Measurements from ENCODE around the gene DBT.

DBT gene

DNA sequence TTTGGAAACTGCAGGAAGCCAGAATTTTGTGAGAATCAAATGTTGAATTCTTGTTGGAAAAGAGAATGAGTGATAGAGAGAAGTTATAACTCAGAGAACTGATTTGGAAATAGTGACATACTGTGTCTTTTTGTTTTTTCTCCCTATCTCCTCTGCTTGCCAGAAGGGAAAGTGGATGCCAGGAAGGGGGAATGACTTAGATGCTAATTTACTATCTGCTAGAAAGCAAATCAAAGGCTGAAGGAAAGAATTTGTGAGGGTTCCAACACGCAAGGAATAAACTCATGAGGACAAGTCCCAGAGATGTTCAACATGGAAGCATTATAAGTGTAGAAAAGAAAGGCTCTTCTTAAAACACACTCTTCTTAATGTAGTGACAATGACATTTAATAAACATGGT, 51.0 kb downstream of the DBT start:
- H3K4me3 ChIP-seq (ENCODE audit: low read length): no peak overlapping the region
- DNase-seq (ENCODE audit: low read depth): no peak
- TF ChIP-seq, protein P1, sequence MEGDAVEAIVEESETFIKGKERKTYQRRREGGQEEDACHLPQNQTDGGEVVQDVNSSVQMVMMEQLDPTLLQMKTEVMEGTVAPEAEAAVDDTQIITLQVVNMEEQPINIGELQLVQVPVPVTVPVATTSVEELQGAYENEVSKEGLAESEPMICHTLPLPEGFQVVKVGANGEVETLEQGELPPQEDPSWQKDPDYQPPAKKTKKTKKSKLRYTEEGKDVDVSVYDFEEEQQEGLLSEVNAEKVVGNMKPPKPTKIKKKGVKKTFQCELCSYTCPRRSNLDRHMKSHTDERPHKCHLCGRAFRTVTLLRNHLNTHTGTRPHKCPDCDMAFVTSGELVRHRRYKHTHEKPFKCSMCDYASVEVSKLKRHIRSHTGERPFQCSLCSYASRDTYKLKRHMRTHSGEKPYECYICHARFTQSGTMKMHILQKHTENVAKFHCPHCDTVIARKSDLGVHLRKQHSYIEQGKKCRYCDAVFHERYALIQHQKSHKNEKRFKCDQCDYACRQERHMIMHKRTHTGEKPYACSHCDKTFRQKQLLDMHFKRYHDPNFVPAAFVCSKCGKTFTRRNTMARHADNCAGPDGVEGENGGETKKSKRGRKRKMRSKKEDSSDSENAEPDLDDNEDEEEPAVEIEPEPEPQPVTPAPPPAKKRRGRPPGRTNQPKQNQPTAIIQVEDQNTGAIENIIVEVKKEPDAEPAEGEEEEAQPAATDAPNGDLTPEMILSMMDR (IDR thresholded peaks at IDR 0.05; ENCODE audit: insufficient read depth, low read depth, low read length, missing control alignments): no peak

DNA sequence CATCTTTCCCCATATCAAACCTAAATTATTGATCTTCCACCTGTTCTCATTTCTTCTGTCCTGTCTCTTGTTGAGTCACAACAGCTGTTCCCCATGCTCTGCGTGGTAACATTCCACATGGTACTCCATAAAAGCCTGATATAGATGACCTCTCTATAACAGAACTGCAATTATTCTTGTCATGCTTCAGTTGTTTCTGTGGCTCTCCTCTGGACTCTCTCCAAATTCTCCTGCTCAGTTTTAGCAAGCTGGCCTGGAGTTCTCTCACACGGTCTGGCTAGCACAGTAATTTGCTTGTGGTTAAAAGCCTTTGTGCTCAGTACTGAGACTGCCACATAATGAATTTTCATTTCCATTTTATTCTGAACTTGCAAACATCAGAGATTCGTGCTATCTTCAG, 61.0 kb downstream of the DBT start:
- no peak overlapping the region for H3K4me3 ChIP-seq (ENCODE audit: low read length)
- TF ChIP-seq, protein P1 (IDR thresholded peaks at IDR 0.05; ENCODE audit: insufficient read depth, low read depth, low read length, missing control alignments): no peak
- DNase-seq (ENCODE audit: low read depth): no peak

DNA sequence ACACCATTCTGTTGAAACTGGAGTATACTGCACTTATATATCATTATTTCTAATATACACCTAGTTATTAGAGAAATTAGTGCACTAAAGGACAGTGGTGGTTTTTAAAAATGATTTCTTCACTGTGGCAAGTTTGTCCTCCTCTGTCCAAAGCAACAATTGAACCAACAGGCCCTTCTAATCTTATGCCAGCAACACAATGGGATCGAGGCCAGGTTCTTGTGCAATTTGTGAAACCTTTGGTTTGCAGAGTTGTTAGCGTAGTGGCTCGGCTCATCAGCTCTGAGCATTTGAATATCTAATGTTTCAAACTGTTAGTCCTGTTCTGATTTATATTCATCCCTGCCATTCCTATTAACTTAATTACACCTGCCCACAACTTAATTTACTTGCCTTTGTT, 61.7 kb downstream of the DBT start:
- DNase-seq (ENCODE audit: low read depth): peak; percentile 28
- TF ChIP-seq, protein P1 (IDR thresholded peaks at IDR 0.05; ENCODE audit: insufficient read depth, low read depth, low read length, missing control alignments): no peak
- no peak overlapping the region for H3K4me3 ChIP-seq (ENCODE audit: low read length)

DNA sequence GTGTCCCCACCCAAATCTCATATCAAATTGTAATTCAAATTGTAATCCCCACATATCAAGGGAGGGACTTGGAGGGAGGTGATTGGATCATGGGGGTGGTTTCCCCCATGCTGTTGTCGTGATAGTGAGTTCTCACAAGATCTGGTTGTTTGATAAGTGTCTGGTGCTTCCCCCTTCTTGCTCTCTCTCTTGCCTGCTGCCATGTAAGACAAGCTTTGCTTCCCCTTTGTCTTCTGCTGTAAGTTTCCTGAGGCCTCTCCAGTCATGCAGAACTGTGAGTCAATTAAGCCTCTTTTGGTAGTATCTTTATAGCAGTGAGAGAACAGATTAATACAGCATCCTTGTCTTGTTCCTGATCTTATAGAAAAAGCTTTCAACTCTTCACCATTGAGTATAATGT, 65.1 kb downstream of the DBT start:
- DNase-seq (ENCODE audit: low read depth): no peak
- TF ChIP-seq, protein P1 (IDR thresholded peaks at IDR 0.05; ENCODE audit: insufficient read depth, low read depth, low read length, missing control alignments): no peak
- H3K4me3 ChIP-seq (ENCODE audit: low read length): no peak overlapping the region

DNA sequence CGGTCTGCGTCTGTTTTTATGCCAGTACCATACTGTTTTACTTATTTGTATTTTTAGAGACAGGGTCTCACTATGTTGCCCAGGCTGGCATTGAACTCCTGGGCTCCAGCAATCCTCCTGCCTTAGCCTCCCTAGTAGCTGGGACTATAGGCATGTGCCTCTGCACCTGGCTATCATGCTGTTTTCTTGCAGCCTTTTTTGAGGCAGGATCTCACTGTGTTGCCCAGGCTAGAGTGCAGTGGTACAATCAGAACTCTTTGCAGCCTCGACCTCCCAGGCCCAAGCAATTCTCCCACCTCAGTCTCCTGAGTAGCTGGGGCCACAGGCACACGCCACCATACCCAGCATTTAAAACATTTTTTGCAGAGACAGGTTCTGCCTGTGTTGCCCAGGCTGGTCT, 66.3 kb downstream of the DBT start:
- H3K4me3 ChIP-seq (ENCODE audit: low read length): no peak overlapping the region
- TF ChIP-seq, protein P1 (IDR thresholded peaks at IDR 0.05; ENCODE audit: insufficient read depth, low read depth, low read length, missing control alignments): no peak
- no peak for DNase-seq (ENCODE audit: low read depth)

DNA sequence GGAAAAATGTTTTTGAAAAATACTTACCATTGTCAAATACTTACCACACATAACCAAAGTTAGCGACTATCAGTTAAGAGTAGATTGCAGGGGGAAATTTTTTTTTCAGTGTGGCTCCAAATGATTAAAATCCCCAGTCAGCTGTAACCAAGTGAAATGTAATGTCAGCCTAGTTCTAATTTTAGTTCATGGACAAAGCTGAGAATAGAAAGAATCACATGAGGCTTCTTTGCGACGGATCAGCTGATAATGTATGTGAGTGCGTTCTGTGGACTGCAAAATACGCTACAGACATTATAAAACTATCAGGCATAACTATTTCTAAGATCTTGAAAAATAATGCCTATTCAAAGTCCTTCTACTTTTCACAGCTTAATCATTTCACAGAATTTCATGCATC, 71.5 kb downstream of the DBT start, which contains the start of gene LRRC39:
Gene LRRC39, minus strand, starts transcription at position 166 of the 400 bp plus-strand sequence. CDS start 9,740 bp downstream, outside the sequence.
- TF ChIP-seq, protein P1 (IDR thresholded peaks at IDR 0.05; ENCODE audit: insufficient read depth, low read depth, low read length, missing control alignments): no peak
- H3K4me3 ChIP-seq (ENCODE audit: low read length): no peak within 1 kb of the TSS
- no peak for DNase-seq (ENCODE audit: low read depth)

DNA sequence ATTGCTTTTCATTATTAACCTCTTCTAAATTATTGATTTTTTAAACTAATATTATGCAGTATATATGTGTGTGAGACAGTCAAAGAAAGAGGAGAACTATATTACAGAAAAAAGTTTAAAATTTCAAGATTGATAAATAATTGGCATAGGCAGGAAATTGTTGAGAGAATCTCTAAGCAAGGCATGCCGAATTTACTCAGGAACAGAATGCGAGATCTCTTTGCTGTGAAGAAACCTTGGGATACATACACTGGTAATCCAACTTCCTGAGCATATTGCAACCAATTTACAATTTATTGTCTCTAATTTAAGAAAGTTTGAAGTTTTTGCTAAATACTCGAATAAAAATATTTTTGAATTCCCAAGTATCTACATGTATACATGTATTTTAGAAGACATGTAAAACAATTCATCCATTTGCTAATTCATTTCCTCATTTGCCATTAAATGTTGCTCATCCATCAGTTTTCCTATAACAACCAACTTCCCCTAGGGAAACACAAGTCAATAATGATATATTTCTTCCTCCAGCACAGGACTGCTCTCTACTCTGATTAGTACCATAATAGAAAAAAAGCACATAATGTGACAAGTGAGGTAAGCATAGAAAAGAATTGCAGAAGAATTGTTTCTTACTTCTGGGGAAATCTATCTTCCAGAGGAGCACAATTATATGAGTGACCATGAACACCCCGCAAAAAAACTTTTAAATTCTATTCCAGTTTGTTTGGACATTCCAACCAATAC, 72.2 kb downstream of the DBT start:
- TF ChIP-seq, protein P1 (IDR thresholded peaks at IDR 0.05; ENCODE audit: insufficient read depth, low read depth, low read length, missing control alignments): no peak
- H3K4me3 ChIP-seq (ENCODE audit: low read length): no peak overlapping the region
- DNase-seq (ENCODE audit: low read depth): no peak
